ENCODE results near the gene PCDHA6. TPM values are rescaled to one million over a fixed set of nuclear protein-coding genes. Genes with fewer than 3 reads are reported as not detected.
"Not testable (repeated sequence)": the region's sequence is repeated elsewhere in the genome, so short reads cannot be mapped to it uniquely, and the experiment has no call there.

PCDHA6 gene
- 1.2 TPM for total RNA-seq

- Histone ChIP-seq H3K36me3 (no peaks in the 10 kb centered on the region), H3K4me1 (no peaks in the 10 kb centered on the region), H3K4me3 (peak within 1 kb of the TSS in 1 of 2 donors; percentile 24), H3K27me3 (no peaks in the 10 kb centered on the region), H3K27ac (no peak within 1 kb of the TSS), H3K9me3 (no peaks in the 10 kb centered on the region)
- DNase-seq (ENCODE audit: extremely low spot score in 2 of 2), result no peak
- TF ChIP-seq POLR2A (IDR thresholded peaks at IDR 0.05), result no peak
- TF ChIP-seq CTCF (IDR thresholded peaks at IDR 0.05), result no peak
- TF ChIP-seq POLR2AphosphoS5 (IDR thresholded peaks at IDR 0.05; ENCODE audit: insufficient read depth in 1 of 2, low read depth in 1 of 2), result no peak
- intact Hi-C loops (cut with DNase I), result no loop called here
Observed at GRCh38 chr5:140827704-140828361, at the start of gene PCDHA6. PCDHA6 (plus strand) TSS chr5:140827960; CDS start chr5:140828092, 132 bp downstream.

DNA sequence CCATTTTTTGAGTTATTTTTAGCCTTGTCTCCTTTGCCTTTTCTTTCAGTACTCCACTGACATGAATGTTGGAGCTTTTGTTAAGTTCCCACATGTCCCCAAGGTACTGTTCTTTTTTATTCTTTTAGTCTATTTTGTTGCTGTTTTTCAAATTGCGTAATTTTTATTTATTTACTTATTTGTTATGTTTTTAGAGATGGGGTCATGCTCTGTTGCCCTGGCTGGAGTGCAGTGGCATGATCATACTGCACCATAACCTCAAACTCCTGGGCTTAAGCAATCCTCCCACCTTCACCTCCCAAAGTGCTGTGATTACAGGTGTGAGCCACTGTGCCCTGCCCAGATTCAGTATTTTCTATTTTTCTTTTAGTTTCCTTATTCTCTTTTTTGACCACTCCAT is 47.2 kb upstream of the PCDHA6 start:
- H3K4me1 ChIP-seq, result no peaks in the 10 kb centered on the region
- H3K27ac ChIP-seq, result no peak overlapping the region
- H3K9me3 ChIP-seq, result no peaks in the 10 kb centered on the region
- H3K27me3 ChIP-seq, result no peaks in the 10 kb centered on the region
- no peaks in the 10 kb centered on the region for H3K36me3 ChIP-seq
- intact Hi-C loops (cut with DNase I), result no loop called here
- DNase-seq (ENCODE audit: extremely low spot score in 2 of 2), result no peak
- no peak overlapping the region for H3K4me3 ChIP-seq
- TF ChIP-seq POLR2AphosphoS5 (IDR thresholded peaks at IDR 0.05; ENCODE audit: insufficient read depth in 1 of 2, low read depth in 1 of 2) (no peak), POLR2A (IDR thresholded peaks at IDR 0.05) (no peak), CTCF (IDR thresholded peaks at IDR 0.05) (no peak)

DNA sequence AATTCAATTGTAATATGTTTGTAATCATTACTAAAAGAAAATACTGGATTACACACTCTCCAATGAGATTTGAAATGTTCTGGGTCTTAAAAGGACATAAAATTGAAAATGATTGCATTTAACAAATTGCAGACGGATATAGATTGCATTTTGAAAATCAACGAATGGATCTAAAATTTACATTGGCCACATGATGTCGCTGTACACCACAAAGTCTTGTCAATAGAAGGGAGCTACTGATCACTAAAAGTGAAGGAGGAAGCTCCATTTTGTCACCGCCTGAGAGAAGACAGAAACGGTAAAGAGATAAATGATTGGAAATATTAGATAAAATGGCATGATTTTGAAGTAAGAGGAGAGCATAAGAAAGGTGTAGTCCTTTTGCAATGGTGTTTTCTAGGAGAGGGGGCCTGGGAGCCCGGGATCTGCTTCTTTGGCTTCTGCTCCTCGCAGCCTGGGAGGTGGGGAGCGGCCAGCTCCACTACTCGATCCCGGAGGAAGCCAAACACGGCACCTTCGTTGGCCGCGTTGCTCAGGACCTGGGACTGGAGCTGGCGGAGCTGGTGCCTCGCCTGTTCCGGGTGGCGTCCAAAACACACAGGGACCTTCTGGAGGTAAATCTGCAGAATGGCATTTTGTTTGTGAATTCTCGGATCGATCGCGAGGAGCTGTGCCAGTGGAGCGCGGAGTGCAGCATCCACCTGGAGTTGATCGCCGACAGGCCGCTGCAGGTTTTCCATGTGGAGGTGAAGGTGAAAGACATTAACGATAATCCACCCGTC is 41.7 kb upstream of the PCDHA6 start, which contains the start of gene PCDHA1:
Gene PCDHA1 (plus strand): TSS at position 236 of the 782 bp plus-strand sequence.
- no peak for TF ChIP-seq CTCF (IDR thresholded peaks at IDR 0.05)
- no peak for TF ChIP-seq POLR2A (IDR thresholded peaks at IDR 0.05)
- no peak for TF ChIP-seq POLR2AphosphoS5 (IDR thresholded peaks at IDR 0.05; ENCODE audit: insufficient read depth in 1 of 2, low read depth in 1 of 2)
- DNase-seq (ENCODE audit: extremely low spot score in 2 of 2), result no peak
- H3K36me3 ChIP-seq, result no peaks in the 10 kb centered on the region
- no peaks in the 10 kb centered on the region for H3K4me1 ChIP-seq
- no peak within 1 kb of the TSS for H3K27ac ChIP-seq
- peaks cover 15% of the 10 kb centered on the region for H3K9me3 ChIP-seq
- H3K4me3 ChIP-seq, result no peak within 1 kb of the TSS
- intact Hi-C loops (cut with DNase I), result no loop called here
- H3K27me3 ChIP-seq, result no peaks in the 10 kb centered on the region

GRCh38 chr5:140787422-140787821 is 40.3 kb upstream of the PCDHA6 start:
- H3K36me3 ChIP-seq; intact Hi-C loops (cut with DNase I); H3K27me3 ChIP-seq; H3K4me1 ChIP-seq; H3K27ac ChIP-seq; DNase-seq (ENCODE audit: extremely low spot score in 2 of 2); H3K4me3 ChIP-seq: not testable (repeated sequence)
- H3K9me3 ChIP-seq, result peaks cover 15% of the 10 kb centered on the region

DNA sequence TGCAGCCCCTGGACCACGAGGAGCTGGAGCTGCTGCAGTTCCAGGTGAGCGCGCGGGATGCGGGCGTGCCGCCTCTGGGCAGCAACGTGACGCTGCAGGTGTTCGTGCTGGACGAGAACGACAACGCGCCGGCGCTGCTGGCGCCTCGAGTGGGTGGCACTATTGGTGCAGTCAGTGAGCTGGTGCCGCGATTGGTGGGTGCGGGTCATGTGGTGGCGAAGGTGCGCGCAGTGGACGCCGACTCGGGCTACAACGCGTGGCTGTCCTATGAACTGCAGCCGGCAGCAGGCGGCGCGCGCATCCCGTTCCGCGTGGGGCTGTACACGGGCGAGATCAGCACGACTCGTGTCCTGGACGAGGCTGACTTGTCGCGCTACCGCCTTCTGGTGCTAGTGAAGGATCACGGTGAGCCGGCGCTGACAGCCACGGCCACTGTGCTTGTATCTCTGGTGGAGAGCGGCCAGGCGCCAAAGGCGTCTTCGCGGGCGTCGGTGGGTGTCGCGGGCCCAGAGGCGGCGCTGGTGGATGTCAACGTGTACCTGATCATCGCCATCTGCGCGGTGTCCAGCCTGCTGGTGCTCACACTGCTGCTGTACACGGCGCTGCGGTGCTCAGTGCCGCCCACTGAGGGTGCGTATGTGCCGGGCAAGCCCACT is 39.8 kb upstream of the PCDHA6 start:
- H3K27ac ChIP-seq; H3K27me3 ChIP-seq; DNase-seq (ENCODE audit: extremely low spot score in 2 of 2); H3K36me3 ChIP-seq; H3K4me1 ChIP-seq; intact Hi-C loops (cut with DNase I); H3K4me3 ChIP-seq: not testable (repeated sequence)
- H3K9me3 ChIP-seq, result peaks cover 15% of the 10 kb centered on the region
